Ectodermal cell (in vitro differentiated cells): ENCODE measurements around the gene CTSD.

Experiments used
- H3K27ac ChIP-seq: 2 replicates; pipeline ENCODE4 v1.7.0; 2013; ENCODE audit warnings: mild to moderate bottlenecking, low read depth, low read length; ENCODE audit not compliant: insufficient read depth, poor library complexity, severe bottlenecking
- H3K27me3 ChIP-seq: 2 replicates; pipeline ENCODE4 v1.7.0; 2013; ENCODE audit warnings: mild to moderate bottlenecking, low read length; ENCODE audit not compliant: insufficient read depth, control insufficient read depth, poor library complexity, severe bottlenecking
- H3K36me3 ChIP-seq: one replicate; pipeline ENCODE4 v1.7.0; 2013; ENCODE audit warnings: low read length; ENCODE audit not compliant: control insufficient read depth, insufficient read depth
- H3K4me1 ChIP-seq: one replicate; pipeline ENCODE4 v1.7.0; 2013; ENCODE audit warnings: low read length; ENCODE audit not compliant: control insufficient read depth, insufficient read depth
- H3K4me3 ChIP-seq: 2 replicates; pipeline ENCODE4 v1.7.0; 2013; ENCODE audit warnings: low read depth, low read length, control low read depth; ENCODE audit not compliant: insufficient read depth
- H3K9me3 ChIP-seq: 2 replicates; pipeline ENCODE4 v1.7.0; 2013; ENCODE audit warnings: mild to moderate bottlenecking, low read length, moderate library complexity; ENCODE audit not compliant: control insufficient read depth
- WGBS, 2 experiments: methylation state at CpG; one replicate each; pipeline ENCODE4 v1.1.7; 2013; ENCODE audit warnings: missing lambda C conversion rate in 2 of 2; 5-methylcytosine and 5-hydroxymethylcytosine counted together

CTSD gene

DNA sequence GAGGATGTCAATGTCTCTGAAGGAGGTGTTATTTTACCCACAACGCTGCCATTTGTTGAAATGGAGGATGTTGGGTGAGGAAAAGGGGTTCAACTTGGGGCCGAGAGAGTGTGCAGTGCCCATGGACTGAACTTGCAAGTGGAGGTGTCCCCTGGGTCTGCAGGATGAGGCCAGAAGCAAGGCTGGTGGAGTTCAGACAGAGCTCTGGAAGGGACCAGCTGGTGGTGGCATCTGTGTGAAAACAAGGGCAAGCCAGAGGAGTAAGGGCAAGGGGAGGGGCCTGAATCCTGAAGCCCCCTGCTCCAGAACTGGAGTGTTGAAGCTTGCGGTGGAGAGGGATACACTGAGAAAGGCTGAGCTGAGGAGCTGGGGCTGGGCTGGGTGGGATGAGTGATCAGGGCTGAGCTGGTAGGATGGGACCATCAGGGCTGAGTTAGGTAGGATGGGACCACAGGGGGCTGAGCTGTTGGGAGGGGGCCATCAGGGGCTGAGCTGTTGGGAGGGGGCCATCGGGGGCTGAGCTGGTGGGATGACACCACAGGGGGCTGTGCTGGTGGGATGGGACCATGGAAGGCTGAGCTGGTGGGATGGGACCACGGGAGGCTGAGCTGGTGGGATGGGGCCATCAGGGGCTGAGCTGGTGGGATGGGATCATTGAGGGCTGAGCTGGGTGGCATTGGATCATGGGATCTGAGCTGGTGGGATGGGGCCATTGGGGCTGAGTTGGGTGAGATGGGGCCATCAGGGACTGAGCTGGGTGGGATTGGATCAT lies 13.4 kb upstream of the CTSD start:
- Histone ChIP-seq H3K27me3 (no peaks in the 10 kb centered on the region), H3K36me3 (no peaks in the 10 kb centered on the region), H3K27ac (no peak overlapping the region), H3K4me1 (peaks cover 5% of the 10 kb centered on the region), H3K9me3 (no peaks in the 10 kb centered on the region), H3K4me3 (no peak overlapping the region)
- WGBS, 2 experiments: 90 to 92% methylated on average over 5 of the region's 5 CpGs

DNA sequence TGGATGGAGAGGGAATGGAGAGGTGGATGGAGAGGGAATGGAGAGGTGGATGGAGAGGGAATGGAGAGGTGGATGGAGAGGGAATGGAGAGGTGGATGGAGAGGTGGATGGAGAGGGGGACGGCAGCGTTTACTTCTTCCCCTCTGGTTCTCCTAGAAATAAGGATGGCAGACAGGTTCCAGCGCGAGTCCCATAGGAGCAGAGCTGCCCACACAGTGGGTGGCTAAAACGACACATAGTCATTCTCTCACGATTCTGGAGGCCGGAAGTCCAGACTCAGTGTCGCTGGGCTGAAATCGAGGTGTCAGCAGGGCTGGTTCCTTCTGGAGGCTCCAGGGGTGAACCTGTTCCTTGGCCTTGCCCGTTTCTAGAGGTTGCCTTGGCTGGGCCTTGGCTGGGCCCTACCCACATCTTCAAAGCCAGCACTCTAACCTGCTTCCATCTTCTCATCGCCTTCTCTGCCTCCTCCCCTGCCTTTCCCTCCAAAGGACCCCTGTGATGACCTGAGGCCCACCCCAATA lies 12.7 kb upstream of the CTSD start:
- Histone ChIP-seq H3K4me3 (no peak overlapping the region), H3K27me3 (no peaks in the 10 kb centered on the region), H3K27ac (no peak overlapping the region), H3K9me3 (no peaks in the 10 kb centered on the region), H3K4me1 (peaks cover 5% of the 10 kb centered on the region), H3K36me3 (no peaks in the 10 kb centered on the region)
- WGBS, 2 experiments: 90 to 92% methylated on average over 11 of the region's 11 CpGs

DNA sequence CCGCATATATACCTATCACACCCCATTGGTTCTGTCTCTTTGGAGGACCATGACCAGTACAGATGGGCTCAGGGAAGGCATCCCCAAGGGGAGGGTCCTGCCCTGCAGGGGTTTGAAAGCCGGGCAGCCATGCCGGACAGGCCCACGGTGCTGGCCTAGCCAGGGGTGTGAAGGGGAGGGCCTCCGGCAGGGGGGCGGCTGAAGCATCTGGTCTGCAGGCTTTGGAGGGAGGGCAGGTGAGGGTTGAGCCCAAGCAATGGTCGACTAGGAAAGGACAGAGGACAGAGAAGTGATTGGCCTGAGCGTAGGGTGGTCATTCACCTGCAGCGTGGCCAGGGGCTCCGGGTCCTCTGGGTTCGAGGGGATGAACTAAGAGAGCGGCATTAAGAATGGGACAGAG lies 11.2 kb upstream of the CTSD start:
- 83% methylated on average over 12 of the region's 12 CpGs for WGBS, 2 experiments
- no peaks in the 10 kb centered on the region for H3K27me3 ChIP-seq

DNA sequence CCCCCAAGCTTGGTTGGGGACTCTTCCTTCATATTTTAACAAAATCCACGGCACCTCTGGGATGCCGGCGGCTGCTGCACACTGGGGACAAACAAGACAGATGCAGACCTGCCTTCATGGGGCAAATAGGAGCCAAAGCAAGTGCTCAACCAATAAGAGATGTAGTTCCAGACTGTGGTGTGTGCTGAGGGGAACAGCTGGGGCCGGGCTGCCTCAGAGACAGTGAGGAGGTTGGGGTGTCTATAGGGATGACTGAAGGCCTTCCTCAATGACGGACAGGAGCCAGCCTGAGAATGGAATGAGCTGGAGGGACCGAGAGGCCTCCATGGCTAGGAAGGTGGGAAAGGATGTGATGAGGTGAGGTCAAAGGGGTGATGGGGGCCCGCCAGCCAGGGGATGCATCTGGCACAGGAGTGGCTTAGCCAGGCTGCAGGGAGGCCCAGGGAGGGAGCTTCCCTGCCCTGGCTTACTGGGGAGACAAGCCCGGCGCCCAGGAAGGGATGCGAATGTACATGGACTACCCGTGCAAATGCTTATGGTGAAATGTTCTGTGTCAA lies 10.3 kb upstream of the CTSD start:
- Histone ChIP-seq H3K9me3 (no peaks in the 10 kb centered on the region), H3K36me3 (no peaks in the 10 kb centered on the region), H3K27ac (no peak overlapping the region), H3K4me1 (peaks cover 5% of the 10 kb centered on the region), H3K4me3 (no peak overlapping the region), H3K27me3 (no peaks in the 10 kb centered on the region)
- 94 to 95% methylated on average over 11 of the region's 11 CpGs for WGBS, 2 experiments

More for the DNA sequence above, 11.2 kb upstream of the CTSD start:
- Histone ChIP-seq H3K4me3 (no peak overlapping the region), H3K4me1 (peaks cover 5% of the 10 kb centered on the region), H3K36me3 (no peaks in the 10 kb centered on the region), H3K9me3 (no peaks in the 10 kb centered on the region), H3K27ac (no peak overlapping the region)

DNA sequence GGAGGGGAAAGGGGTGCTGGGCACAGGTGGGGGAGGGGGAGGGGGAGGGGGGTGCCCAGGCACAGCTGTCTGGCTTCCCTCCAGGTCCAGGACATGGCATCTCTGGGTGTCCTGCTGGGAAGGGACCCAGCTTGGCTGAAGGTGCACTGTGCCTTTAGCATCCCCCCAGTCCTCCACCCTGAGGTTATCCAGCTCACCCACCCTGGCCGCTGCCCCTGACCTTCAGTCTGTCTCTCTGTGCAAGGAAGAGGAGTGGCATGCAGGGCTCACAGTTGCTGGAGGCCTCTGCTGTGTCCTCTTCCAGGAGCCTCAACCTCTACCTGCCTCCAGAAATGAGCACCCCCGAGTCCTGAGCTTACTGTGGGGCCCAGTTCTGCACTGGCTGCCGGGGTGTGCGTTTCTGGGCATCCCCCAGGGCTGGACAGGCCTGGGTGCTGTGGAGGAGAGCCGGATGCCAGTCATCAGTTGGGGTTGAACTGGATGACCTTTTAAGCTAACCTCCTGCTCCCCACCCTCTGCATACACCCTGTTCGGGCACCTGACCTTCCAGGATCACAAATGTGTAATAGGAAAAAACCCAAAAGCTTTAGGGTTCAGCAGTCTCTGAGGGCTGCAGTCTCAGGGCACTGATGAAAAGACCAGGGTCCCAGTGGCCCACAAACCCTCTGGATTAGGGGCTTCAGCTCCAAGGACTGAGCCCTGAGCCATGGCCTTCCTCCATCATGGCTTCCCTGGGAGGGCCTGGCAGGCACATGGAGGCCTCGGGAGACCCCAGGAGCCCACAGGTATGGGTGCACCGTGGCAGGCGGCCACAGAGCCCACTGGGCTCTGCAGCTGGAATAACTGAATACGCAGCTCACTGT lies 9.6 kb upstream of the CTSD start:
- no peaks in the 10 kb centered on the region for H3K36me3 ChIP-seq
- no peak overlapping the region for H3K4me3 ChIP-seq
- H3K27ac ChIP-seq: no peak overlapping the region
- peaks cover 5% of the 10 kb centered on the region for H3K4me1 ChIP-seq
- no peaks in the 10 kb centered on the region for H3K27me3 ChIP-seq
- H3K9me3 ChIP-seq: no peaks in the 10 kb centered on the region
- 89 to 92% methylated on average over 10 of the region's 10 CpGs for WGBS, 2 experiments

DNA sequence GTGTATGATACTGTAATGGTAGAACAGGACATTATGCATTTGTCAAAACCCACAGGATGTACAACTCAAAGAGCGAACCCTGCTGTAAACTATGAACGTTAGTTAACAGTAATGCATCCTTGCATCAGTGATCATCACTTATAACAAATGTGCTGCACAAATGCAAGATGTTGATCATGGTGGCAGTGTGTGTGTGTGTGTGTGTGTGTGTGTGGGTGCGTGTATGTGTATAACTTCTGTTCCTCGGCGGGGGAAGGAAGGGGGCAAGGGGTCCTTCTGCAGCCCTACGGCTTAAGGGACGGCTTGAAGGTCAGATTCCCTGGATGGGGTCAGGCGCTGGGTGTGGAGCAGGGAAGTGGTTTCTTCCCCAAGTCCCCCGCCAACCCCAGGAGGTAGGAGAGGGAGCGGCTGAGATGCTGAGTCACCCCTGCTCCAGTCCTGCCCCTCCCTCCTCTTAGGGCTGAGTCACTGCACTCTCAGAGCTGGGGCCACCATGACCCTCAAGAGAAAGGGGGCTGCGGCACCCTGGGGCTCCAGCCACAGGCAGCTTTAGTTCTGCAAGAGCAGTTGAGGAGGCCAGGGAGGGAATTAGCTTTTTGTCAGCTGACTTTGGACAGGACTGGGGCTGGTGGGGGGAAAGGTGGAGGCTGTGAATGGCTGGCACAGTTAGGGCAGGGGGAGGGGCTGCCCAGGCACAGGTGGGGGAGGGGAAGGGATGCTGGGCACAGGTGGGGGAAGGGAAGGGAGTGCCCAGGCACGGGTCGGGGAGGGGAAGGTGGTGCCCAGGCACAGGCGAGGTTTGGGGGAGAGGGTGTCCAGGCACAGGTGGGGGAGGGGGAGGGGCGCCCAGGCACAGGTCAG lies 8.8 kb upstream of the CTSD start:
- no peaks in the 10 kb centered on the region for H3K9me3 ChIP-seq
- no peaks in the 10 kb centered on the region for H3K27me3 ChIP-seq
- H3K27ac ChIP-seq: no peak overlapping the region
- no peaks in the 10 kb centered on the region for H3K36me3 ChIP-seq
- H3K4me3 ChIP-seq: no peak overlapping the region
- H3K4me1 ChIP-seq: peaks cover 5% of the 10 kb centered on the region
- WGBS, 2 experiments: 45 to 48% methylated on average over 15 of the region's 15 CpGs

DNA sequence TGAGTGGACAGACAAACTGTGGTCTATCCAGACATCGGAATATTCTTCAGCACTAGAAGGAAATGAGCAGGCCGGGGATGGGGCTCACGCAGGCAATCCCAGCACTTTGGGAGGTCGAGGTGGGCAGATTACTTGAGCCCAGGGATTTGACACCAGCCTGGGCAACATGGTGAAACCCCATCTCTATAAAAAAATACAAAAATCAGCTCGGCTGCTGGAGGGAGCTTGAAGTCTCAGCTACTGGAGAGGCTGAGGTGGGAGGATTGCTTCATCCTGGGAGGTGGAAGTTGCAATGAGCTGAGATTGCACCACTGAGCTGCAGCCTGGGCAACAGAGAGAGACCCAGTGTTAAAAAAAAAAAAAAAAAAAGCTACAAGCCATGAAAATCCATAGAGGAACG lies 8.0 kb upstream of the CTSD start:
- no peak overlapping the region for H3K27ac ChIP-seq
- H3K4me3 ChIP-seq: no peak overlapping the region
- 85 to 90% methylated on average over 6 of the region's 6 CpGs for WGBS, 2 experiments
- peaks cover 5% of the 10 kb centered on the region for H3K4me1 ChIP-seq
- no peaks in the 10 kb centered on the region for H3K27me3 ChIP-seq
- no peaks in the 10 kb centered on the region for H3K36me3 ChIP-seq
- no peaks in the 10 kb centered on the region for H3K9me3 ChIP-seq

DNA sequence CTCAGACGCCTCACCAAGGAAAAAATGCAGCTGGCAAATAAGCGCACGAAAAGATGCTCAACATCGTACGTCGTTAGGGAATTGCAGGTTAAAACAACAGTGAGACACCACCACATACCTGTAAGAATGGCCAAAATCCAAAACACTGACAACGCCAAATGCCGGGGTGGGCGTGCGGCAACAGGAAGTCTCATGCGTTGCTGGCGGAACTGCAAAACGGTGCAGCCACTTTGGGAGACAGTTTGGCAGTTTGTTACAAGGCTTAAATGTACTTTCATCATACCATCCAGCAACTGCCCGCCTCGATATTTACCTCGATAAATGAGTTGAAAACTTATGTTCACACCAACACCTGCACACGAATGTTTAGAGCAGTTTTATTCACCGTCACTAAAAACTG lies 7.5 kb upstream of the CTSD start:
- 91 to 94% methylated on average over 18 of the region's 18 CpGs for WGBS, 2 experiments
- Histone ChIP-seq H3K27ac (no peak overlapping the region), H3K27me3 (no peaks in the 10 kb centered on the region), H3K4me1 (peaks cover 5% of the 10 kb centered on the region), H3K9me3 (no peaks in the 10 kb centered on the region), H3K36me3 (no peaks in the 10 kb centered on the region), H3K4me3 (no peak overlapping the region)

DNA sequence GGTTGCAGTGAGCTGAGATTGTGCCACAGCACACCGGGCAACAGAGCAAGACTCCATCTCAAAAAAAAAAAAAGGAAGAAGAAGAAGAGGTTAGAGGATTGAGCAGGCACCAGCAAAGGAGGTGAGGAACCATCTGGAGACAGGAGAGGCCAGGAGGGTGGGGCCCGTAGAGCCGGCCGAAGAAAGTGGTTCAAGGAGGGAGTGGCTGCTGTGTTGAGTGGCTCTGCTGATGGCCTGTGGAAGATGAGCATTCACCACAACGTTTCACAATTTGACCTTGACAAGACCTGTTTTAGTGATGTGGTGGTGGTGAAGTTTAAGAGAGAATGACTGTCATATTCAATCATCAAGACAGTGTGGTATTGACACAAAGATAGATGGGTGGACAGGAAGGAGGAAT lies 6.8 kb upstream of the CTSD start:
- Histone ChIP-seq H3K9me3 (no peaks in the 10 kb centered on the region), H3K4me3 (no peak overlapping the region)
- WGBS, 2 experiments: 92 to 94% methylated on average over 5 of the region's 5 CpGs

More for the DNA sequence above, 6.8 kb upstream of the CTSD start:
- H3K27ac ChIP-seq: no peak overlapping the region
- no peaks in the 10 kb centered on the region for H3K27me3 ChIP-seq
- peaks cover 5% of the 10 kb centered on the region for H3K4me1 ChIP-seq
- no peaks in the 10 kb centered on the region for H3K36me3 ChIP-seq
